ENCODE measurements around the gene NOSTRIN.

- no peak for TF ChIP-seq CTCF (IDR thresholded peaks at IDR 0.05)
- TF ChIP-seq EP300 (IDR thresholded peaks at IDR 0.05; ENCODE audit: low read depth): no peak
- TF ChIP-seq POLR2A (IDR thresholded peaks at IDR 0.05): no peak
Measured at GRCh38 chr2:168913495-168913894, 111.1 kb downstream of the NOSTRIN start.
